NB4 (cell line): Measurements from ENCODE around the gene L3MBTL3.

Experiments
- TF ChIP-seq, protein P1 (sequence below): IDR thresholded peaks from one replicate; pipeline ENCODE4 v1.5.1; 2012; ENCODE audit warnings: low read depth, low read length
- TF ChIP-seq, protein P2 (sequence below): IDR thresholded peaks from 2 replicates; pipeline ENCODE4 v1.6.1; 2011; ENCODE audit warnings: low read depth, low read length

DNA sequence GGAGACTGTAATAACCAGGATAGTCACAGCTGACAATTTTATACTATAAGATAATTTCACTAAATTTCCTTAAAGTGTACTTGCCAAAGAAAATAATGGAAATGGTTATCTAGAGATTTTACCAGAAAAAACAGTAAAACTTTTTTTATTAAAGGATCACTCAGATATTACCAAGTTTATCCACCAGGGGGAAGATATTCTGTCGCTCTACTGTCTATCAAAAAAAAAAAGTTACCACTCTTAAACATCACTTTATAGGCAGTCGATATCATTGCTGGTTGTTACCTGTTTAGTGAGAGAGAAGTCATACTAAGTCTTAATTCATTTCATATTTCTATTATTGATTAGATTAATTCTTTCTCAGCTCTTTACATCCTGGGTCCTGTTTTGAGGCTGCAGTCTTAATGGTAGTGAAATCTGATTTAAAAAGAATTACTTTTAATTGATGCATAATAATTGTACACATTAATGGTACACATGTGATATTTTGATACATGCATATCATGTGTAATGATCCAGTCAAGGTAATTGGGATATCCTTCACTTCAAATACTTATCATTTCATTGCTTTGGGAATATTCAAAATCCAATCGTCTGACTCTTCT is 18.9 kb downstream of the L3MBTL3 start:
- TF ChIP-seq, protein P1, sequence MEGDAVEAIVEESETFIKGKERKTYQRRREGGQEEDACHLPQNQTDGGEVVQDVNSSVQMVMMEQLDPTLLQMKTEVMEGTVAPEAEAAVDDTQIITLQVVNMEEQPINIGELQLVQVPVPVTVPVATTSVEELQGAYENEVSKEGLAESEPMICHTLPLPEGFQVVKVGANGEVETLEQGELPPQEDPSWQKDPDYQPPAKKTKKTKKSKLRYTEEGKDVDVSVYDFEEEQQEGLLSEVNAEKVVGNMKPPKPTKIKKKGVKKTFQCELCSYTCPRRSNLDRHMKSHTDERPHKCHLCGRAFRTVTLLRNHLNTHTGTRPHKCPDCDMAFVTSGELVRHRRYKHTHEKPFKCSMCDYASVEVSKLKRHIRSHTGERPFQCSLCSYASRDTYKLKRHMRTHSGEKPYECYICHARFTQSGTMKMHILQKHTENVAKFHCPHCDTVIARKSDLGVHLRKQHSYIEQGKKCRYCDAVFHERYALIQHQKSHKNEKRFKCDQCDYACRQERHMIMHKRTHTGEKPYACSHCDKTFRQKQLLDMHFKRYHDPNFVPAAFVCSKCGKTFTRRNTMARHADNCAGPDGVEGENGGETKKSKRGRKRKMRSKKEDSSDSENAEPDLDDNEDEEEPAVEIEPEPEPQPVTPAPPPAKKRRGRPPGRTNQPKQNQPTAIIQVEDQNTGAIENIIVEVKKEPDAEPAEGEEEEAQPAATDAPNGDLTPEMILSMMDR, result peak; percentile 38
- TF ChIP-seq, protein P2, sequence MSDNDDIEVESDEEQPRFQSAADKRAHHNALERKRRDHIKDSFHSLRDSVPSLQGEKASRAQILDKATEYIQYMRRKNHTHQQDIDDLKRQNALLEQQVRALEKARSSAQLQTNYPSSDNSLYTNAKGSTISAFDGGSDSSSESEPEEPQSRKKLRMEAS, result no peak
